OCI-LY7 (cell line): ENCODE results near the gene ZDHHC13. TPM values are rescaled to one million over a fixed set of nuclear protein-coding genes. Genes with fewer than 3 reads are reported as not detected.

Experiments used
- BruUV-seq: library from RNA; stranded (reverse); fragments of 400-500 nt; replicated peaks from 2 replicates; lab custom pipeline; 2021; lab: Mats Ljungman, UMichigan
- CTCF ChIA-PET: fragments of 300-600 bp; sonication (Branson Sonifier 250); formaldehyde crosslinking; loops from one replicate; lab custom pipeline; 2022; ENCODE audit warnings: antibody characterized with exemption; ENCODE audit not compliant: unreplicated experiment; lab: Charles Lee
- POLR2A ChIA-PET: fragments of 300-600 bp; sonication (Branson Sonifier 250); formaldehyde crosslinking; loops from one replicate; lab custom pipeline; 2022; ENCODE audit warnings: antibody characterized with exemption; lab: Charles Lee
- DNase-seq: peaks from one replicate; pipeline ENCODE4 v3.0.0-alpha.2; 2015; ENCODE audit warnings: low spot score
- H2AFZ ChIP-seq: fragments of 200-600 bp; sonication (generic), shearing (Covaris generic); 2 replicates; pipeline ENCODE4 v1.6.1; 2014; ENCODE audit warnings: mild to moderate bottlenecking, antibody characterized with exemption, low read length, moderate library complexity
- H3K27ac ChIP-seq: fragments of 200-600 bp; sonication (generic); 2 replicates; pipeline ENCODE4 v1.5.1; 2014; ENCODE audit warnings: mixed run types, low read depth, mild to moderate bottlenecking, moderate library complexity, low read length, inconsistent platforms; ENCODE audit not compliant: poor library complexity, severe bottlenecking
- H3K36me3 ChIP-seq: fragments of 200-600 bp; sonication (generic); 2 replicates; pipeline ENCODE4 v1.6.1; 2014; ENCODE audit warnings: mild to moderate bottlenecking, antibody characterized with exemption, low read length, moderate library complexity, mixed read lengths; ENCODE audit not compliant: insufficient read depth
- H3K4me1 ChIP-seq: fragments of 200-600 bp; sonication (generic); 2 replicates; pipeline ENCODE4 v1.5.1; 2014; ENCODE audit warnings: mild to moderate bottlenecking, low read length; ENCODE audit not compliant: insufficient read depth, poor library complexity, severe bottlenecking
- H3K4me2 ChIP-seq: fragments of 200-600 bp; sonication (generic); 2 replicates; pipeline ENCODE4 v1.6.1; 2014; ENCODE audit warnings: mild to moderate bottlenecking, low read length
- H3K4me3 ChIP-seq: fragments of 200-600 bp; sonication (generic); 2 replicates; pipeline ENCODE4 v1.5.1; 2014; ENCODE audit warnings: mild to moderate bottlenecking, low read depth, low read length; ENCODE audit not compliant: poor library complexity, severe bottlenecking
- H3K79me2 ChIP-seq: fragments of 200-600 bp; sonication (generic); 2 replicates; pipeline ENCODE4 v1.6.1; 2016; ENCODE audit warnings: low read depth, mild to moderate bottlenecking, low read length, moderate library complexity, mixed read lengths; ENCODE audit not compliant: insufficient read depth
- H3K9me2 ChIP-seq: fragments of 200-600 bp; sonication (generic); 2 replicates; pipeline ENCODE4 v1.6.1; 2016; ENCODE audit warnings: mild to moderate bottlenecking, low read length, mixed read lengths; ENCODE audit not compliant: insufficient read depth
- H3K9me3 ChIP-seq: fragments of 200-600 bp; sonication (generic); 2 replicates; pipeline ENCODE4 v1.6.1; 2014; ENCODE audit warnings: mild to moderate bottlenecking, mixed run types, low read length, mixed read lengths
- H4K20me1 ChIP-seq: fragments of 200-600 bp; sonication (generic); 2 replicates; pipeline ENCODE4 v1.6.1; 2014; ENCODE audit warnings: mild to moderate bottlenecking, antibody characterized with exemption, low read length, moderate library complexity, mixed read lengths; ENCODE audit not compliant: insufficient read depth
- EZH2phosphoT487 ChIP-seq: fragments of 200-600 bp; sonication (generic); IDR thresholded peaks from 2 replicates; pipeline ENCODE4 v1.6.1; 2018; ENCODE audit warnings: low read depth, borderline replicate concordance, mild to moderate bottlenecking, mixed run types, antibody characterized with exemption, low read length, moderate library complexity, mixed read lengths
- intact Hi-C: fragments of 100-400 bp; cut with micrococcal nuclease; formaldehyde crosslinking; loops from one replicate; pipeline ENCODE4 v1.10.0; 2022; ENCODE audit not compliant: unreplicated experiment
- total RNA-seq, 2 experiments: library from RNA; depleted of rRNA in 1 of 2; stranded (reverse); fragments of >200 nt in 1 of 2; shearing (Covaris generic) in 1 of 2; gene quantifications; 2 replicates each; pipeline ENCODE4 v1.2.3, GENCODE V29; 2014 to 2022
- TF ChIP-seq, protein P1 (sequence below): fragments of 200-600 bp; sonication (generic); conservative IDR thresholded peaks from 2 replicates; pipeline ENCODE4 v1.5.1; 2014; ENCODE audit warnings: mild to moderate bottlenecking, antibody characterized with exemption, low read length, moderate library complexity, mixed read lengths

The ZDHHC13 gene
- total RNA-seq, 2 experiments from 2014 or later: 25.0 to 28.1 TPM

DNA sequence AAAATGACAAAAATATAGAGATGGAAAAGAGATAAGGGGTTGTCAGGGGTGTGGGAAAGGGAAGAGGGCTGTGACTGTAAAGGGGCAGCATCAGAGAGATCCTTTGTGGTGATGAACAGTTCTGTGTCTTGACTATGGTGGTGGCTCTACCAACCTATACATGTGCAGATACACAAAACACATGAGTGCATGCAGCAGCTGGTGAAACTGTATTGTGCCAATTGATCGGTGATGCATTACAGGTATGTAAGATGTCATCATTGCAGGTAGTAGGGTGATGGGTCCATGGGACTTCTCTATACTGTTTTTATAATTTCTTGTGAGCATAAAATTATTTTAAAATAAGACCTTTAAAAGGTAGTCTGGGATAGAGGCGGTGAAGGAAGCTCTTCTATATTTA is 24.1 kb upstream of the ZDHHC13 start:
- intact Hi-C loops: no loop called here
- H3K4me2 ChIP-seq: no peak overlapping the region
- no peaks in the 10 kb centered on the region for H3K9me2 ChIP-seq
- H3K4me3 ChIP-seq: no peak overlapping the region
- H2AFZ ChIP-seq: no peak overlapping the region
- CTCF ChIA-PET: no interaction called here
- no peaks in the 10 kb centered on the region for H4K20me1 ChIP-seq
- H3K9me3 ChIP-seq: no peaks in the 10 kb centered on the region
- H3K27ac ChIP-seq: no peak overlapping the region
- no TSS peak for BruUV-seq
- no peak for DNase-seq
- H3K36me3 ChIP-seq: no peaks in the 10 kb centered on the region
- TF ChIP-seq, protein P1, sequence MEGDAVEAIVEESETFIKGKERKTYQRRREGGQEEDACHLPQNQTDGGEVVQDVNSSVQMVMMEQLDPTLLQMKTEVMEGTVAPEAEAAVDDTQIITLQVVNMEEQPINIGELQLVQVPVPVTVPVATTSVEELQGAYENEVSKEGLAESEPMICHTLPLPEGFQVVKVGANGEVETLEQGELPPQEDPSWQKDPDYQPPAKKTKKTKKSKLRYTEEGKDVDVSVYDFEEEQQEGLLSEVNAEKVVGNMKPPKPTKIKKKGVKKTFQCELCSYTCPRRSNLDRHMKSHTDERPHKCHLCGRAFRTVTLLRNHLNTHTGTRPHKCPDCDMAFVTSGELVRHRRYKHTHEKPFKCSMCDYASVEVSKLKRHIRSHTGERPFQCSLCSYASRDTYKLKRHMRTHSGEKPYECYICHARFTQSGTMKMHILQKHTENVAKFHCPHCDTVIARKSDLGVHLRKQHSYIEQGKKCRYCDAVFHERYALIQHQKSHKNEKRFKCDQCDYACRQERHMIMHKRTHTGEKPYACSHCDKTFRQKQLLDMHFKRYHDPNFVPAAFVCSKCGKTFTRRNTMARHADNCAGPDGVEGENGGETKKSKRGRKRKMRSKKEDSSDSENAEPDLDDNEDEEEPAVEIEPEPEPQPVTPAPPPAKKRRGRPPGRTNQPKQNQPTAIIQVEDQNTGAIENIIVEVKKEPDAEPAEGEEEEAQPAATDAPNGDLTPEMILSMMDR: no peak
- no peak for TF ChIP-seq EZH2phosphoT487
- H3K79me2 ChIP-seq: no peaks in the 10 kb centered on the region
- POLR2A ChIA-PET: no interaction called here
- no peaks in the 10 kb centered on the region for H3K4me1 ChIP-seq

DNA sequence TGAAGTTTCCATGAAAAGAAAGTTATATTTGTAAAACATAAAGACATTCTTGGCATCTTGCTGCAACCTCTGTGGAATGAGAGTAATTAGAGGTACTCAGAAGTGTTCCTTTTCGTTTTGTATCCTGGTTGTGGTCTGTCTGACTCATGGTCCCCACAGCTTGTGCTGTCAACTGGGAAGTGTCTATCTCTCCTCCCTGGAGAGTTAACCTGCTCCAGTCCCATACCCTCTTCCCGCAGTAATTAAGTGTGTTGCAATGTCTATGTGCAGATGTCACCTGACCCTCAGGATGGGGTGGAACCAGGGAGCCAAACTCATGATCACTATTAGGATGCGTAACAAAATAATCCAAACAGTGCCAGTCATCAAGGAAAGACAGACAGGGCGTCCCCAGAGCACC is 23.0 kb upstream of the ZDHHC13 start:
- Histone ChIP-seq H4K20me1 (no peaks in the 10 kb centered on the region), H3K9me3 (no peaks in the 10 kb centered on the region), H2AFZ (no peak overlapping the region), H3K36me3 (no peaks in the 10 kb centered on the region), H3K4me2 (no peak overlapping the region), H3K9me2 (no peaks in the 10 kb centered on the region), H3K79me2 (no peaks in the 10 kb centered on the region), H3K4me3 (no peak overlapping the region), H3K4me1 (no peaks in the 10 kb centered on the region), H3K27ac (no peak overlapping the region)
- DNase-seq: no peak
- CTCF ChIA-PET: no interaction called here
- TF ChIP-seq EZH2phosphoT487: no peak
- TF ChIP-seq, protein P1: no peak
- intact Hi-C loops: no loop called here
- no TSS peak for BruUV-seq
- POLR2A ChIA-PET: no interaction called here

DNA sequence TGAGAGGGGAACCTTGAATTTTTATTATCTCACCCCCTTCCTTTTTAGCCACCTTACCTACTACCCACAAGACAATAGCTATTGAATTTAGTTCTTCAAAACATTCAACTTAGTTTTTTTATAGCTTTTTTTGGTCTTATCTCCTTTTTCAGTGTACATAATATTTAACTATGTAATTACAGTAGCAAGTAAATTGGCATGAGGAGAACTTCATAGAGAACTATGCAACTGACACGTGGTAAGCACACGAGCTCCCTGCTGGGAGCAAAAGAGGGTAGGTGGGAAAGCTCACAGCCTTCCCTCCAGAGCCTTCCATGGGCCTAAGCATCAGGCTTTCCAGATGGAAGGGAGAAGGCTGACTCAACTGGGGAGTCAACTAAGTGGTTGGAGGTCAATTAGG is 22.1 kb upstream of the ZDHHC13 start:
- Histone ChIP-seq H3K4me2 (no peak overlapping the region), H3K27ac (no peak overlapping the region), H3K9me2 (no peaks in the 10 kb centered on the region), H3K79me2 (no peaks in the 10 kb centered on the region), H2AFZ (no peak overlapping the region), H3K9me3 (no peaks in the 10 kb centered on the region), H3K36me3 (no peaks in the 10 kb centered on the region), H3K4me3 (no peak overlapping the region), H3K4me1 (no peaks in the 10 kb centered on the region), H4K20me1 (no peaks in the 10 kb centered on the region)
- DNase-seq: no peak
- intact Hi-C loops: no loop called here
- BruUV-seq: no TSS peak
- ChIA-PET CTCF (no interaction called here), POLR2A (no interaction called here)
- no peak for TF ChIP-seq EZH2phosphoT487
- TF ChIP-seq, protein P1: no peak
